Measurements from ENCODE around the gene PRM2. TPM values are rescaled to one million over a fixed set of nuclear protein-coding genes. Genes with fewer than 3 reads are reported as not detected.

PRM2 gene
- total and polyA plus RNA-seq, 12 donors, result not detected

- Histone ChIP-seq H3K36me3 (no peaks in the 10 kb centered on the region), H3K4me3 (no peak overlapping the region), H3K27me3 (peaks cover 0 to 9% (median 0%) of the 10 kb centered on the region in 7 donors), H3K27ac (no peak overlapping the region), H3K9me3 (no peaks in the 10 kb centered on the region), H3K4me1 (peaks cover under 1 to 50% (median 11%) of the 10 kb centered on the region in 9 donors)
- TF ChIP-seq, protein P1, sequence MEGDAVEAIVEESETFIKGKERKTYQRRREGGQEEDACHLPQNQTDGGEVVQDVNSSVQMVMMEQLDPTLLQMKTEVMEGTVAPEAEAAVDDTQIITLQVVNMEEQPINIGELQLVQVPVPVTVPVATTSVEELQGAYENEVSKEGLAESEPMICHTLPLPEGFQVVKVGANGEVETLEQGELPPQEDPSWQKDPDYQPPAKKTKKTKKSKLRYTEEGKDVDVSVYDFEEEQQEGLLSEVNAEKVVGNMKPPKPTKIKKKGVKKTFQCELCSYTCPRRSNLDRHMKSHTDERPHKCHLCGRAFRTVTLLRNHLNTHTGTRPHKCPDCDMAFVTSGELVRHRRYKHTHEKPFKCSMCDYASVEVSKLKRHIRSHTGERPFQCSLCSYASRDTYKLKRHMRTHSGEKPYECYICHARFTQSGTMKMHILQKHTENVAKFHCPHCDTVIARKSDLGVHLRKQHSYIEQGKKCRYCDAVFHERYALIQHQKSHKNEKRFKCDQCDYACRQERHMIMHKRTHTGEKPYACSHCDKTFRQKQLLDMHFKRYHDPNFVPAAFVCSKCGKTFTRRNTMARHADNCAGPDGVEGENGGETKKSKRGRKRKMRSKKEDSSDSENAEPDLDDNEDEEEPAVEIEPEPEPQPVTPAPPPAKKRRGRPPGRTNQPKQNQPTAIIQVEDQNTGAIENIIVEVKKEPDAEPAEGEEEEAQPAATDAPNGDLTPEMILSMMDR (IDR thresholded peaks at IDR 0.05), result no peak
- 81 to 86% methylated on average over 5 of the region's 5 CpGs for WGBS, 2 donors
- DNase-seq (no peak), ATAC-seq (no peak)
- intact Hi-C loops (cut with DNase I), result no loop called here
Observed at GRCh38 chr16:11229432-11229831, 46.8 kb downstream of the PRM2 start.

DNA sequence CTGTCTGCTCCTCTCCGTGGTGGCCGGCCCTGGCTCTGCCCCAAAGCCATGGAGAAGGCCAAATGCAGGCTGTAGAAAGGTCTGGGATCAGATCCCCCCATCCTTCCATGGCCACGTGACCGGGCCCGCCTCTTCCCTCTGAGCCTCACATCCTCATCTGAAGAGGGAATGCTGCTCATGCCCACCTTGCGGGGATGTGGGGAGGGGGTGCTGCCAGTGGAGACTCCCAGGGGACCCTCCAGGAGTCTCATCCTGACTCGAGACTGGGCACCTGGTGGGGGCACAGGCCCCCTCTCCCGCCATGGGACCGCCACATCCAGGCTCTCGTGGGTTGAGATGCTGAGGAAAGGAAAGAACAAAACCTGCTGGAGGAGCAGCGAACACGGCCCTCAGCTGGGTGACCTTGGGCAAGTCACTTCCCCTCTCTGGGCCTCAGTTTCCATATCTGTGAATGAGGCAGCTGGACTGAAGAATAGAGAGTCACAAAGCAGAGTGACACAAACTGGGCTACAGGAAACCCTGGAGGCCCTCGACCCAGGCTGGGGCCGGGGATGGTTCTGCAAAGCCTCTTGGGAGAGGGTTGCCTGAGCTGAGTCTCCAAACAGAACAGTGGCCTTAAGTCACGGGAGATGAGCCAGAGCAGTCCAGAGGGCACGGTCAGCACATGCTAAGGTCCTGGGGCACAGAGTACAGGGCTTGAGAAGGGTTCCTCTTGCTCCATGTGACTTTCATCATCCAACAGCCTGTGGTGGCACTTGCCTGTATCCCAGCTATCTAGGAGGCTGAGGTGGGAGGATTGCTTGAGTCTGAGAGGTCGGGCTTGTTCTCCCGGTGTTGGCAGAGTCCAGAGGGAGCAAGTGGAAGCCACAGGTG is 50.4 kb downstream of the PRM2 start:
- ATAC-seq, result peak in 1 of 8 donors; percentile 11
- TF ChIP-seq, protein P1 (IDR thresholded peaks at IDR 0.05), result no peak
- peak overlapping the region in 2 of 10 donors; percentile 19 to 26 for H3K4me3 ChIP-seq
- peaks cover 4 to 32% (median 13%) of the 10 kb centered on the region in 9 donors for H3K4me1 ChIP-seq
- 79 to 84% methylated on average over 18 of the region's 18 CpGs for WGBS, 2 donors
- no peaks in the 10 kb centered on the region for H3K9me3 ChIP-seq
- no peaks in the 10 kb centered on the region for H3K36me3 ChIP-seq
- intact Hi-C loops (cut with DNase I), result no loop called here
- no peak for DNase-seq
- peak overlapping the region in 1 of 10 donors; percentile 82 for H3K27ac ChIP-seq
- H3K27me3 ChIP-seq, result no peaks in the 10 kb centered on the region

Small RNA genes within 50 kb of the gene (microRNA-seq; reads per million reads assigned to microRNA genes)
- gene MIR548H2, result 0 reads per million in 2 donors

Other genes starting within 250 kb of the PRM2 start
- gene SOCS1, start 20.3 kb downstream of the PRM2 start, total RNA-seq, result 10 to 100 TPM in 1 of 10 donors, 1 to 10 TPM in 7, under 1 TPM in 2; 0.60 to 12.2 (median 2.1) TPM
- 10 to 100 TPM in 1 of 2 donors, 1 to 10 TPM in 1; 5.8 to 10.8 TPM for gene SOCS1, start 20.3 kb downstream of the PRM2 start, polyA plus RNA-seq
- not detected for gene TNP2, start 7.2 kb downstream of the PRM2 start, total RNA-seq
- not detected for gene TNP2, start 7.2 kb downstream of the PRM2 start, polyA plus RNA-seq
- not detected for gene PRM3, start 2.9 kb downstream of the PRM2 start, total RNA-seq
- not detected for gene PRM3, start 2.9 kb downstream of the PRM2 start, polyA plus RNA-seq
- not detected for gene PRM1, start 4.8 kb upstream of the PRM2 start, total RNA-seq
- gene PRM1, start 4.8 kb upstream of the PRM2 start, polyA plus RNA-seq, result not detected
- gene RMI2, start 69.0 kb upstream of the PRM2 start, total RNA-seq, result 1 to 10 TPM in 7 of 10 donors, under 1 TPM in 3; 0.22 to 3.8 (median 1.5) TPM
- under 1 TPM; 0.22 to 0.78 TPM for gene RMI2, start 69.0 kb upstream of the PRM2 start, polyA plus RNA-seq

Measured in heart right ventricle (tissue), 16 donors.